Measurements from ENCODE around the gene PRKCH. TPM values are rescaled to one million over a fixed set of nuclear protein-coding genes. Genes with fewer than 3 reads are reported as not detected.

Gene PRKCH
- total RNA-seq, 1 experiment from 2014 or later, result 170 TPM

GRCh38 chr14:61355892-61356325 lies 34.5 kb downstream of the PRKCH start:
- BruUV-seq (replicated peaks), result no TSS peak
- peaks cover 25% of the 10 kb centered on the region for H3K4me1 ChIP-seq (ENCODE audit: insufficient read depth, low read length)
- intact Hi-C loops (cut with micrococcal nuclease), result loop anchor here (1.0 kb wide), 2 partner anchors 32 to 35 kb away; partner anchors contain the start of gene PRKCH
- ATAC-seq (peak; percentile 99), DNase-seq (peak; percentile 100)
- no peak for TF ChIP-seq EZH2 (IDR thresholded peaks at IDR 0.05; ENCODE audit: low read length, unreplicated experiment)
- TF ChIP-seq EZH2phosphoT487 (IDR thresholded peaks at IDR 0.05; ENCODE audit: borderline replicate concordance, low read length), result no peak
- TF ChIP-seq CTCF (conservative IDR thresholded peaks at IDR 0.05; ENCODE audit: low read depth, low read length), result no peak
- H3K27me3 ChIP-seq (ENCODE audit: low read length), result no peaks in the 10 kb centered on the region
- no peaks in the 10 kb centered on the region for H3K9me3 ChIP-seq (ENCODE audit: low read length)
- H2AFZ ChIP-seq (ENCODE audit: low read length), result peak overlapping the region; percentile 65
- H3K9me2 ChIP-seq (replicated peaks; ENCODE audit: low read length), result no peaks in the 10 kb centered on the region
- no peaks in the 10 kb centered on the region for H3F3A ChIP-seq (ENCODE audit: low read length, unreplicated experiment)
- H3K9ac ChIP-seq (ENCODE audit: low read length), result peak overlapping the region; percentile 42
- no peaks in the 10 kb centered on the region for H3K36me3 ChIP-seq (ENCODE audit: low read depth, low read length)
- peak overlapping the region; percentile 75 for H3K27ac ChIP-seq (ENCODE audit: low read length)
- H3K4me2 ChIP-seq (ENCODE audit: low read length), result peak overlapping the region; percentile 86
- peak overlapping the region; percentile 60 for H3K4me3 ChIP-seq (ENCODE audit: low read length)
- H4K20me1 ChIP-seq (ENCODE audit: low read length), result no peaks in the 10 kb centered on the region
- peaks cover 24% of the 10 kb centered on the region for H3K79me2 ChIP-seq (ENCODE audit: low read length)
- POLR2A ChIA-PET (ENCODE audit: unreplicated experiment), result no interaction called here
- CTCF ChIA-PET, result interaction anchor here (0.6 kb wide), 1 partner anchor 59 kb away, joined by 6 read pairs; no protein-coding TSS in a partner anchor

- TF ChIP-seq EZH2phosphoT487 (IDR thresholded peaks at IDR 0.05; ENCODE audit: borderline replicate concordance, low read length) (no peak), CTCF (conservative IDR thresholded peaks at IDR 0.05; ENCODE audit: low read depth, low read length) (no peak), EZH2 (IDR thresholded peaks at IDR 0.05; ENCODE audit: low read length, unreplicated experiment) (no peak)
- DNase-seq (no peak), ATAC-seq (no peak)
- no peaks in the 10 kb centered on the region for H3F3A ChIP-seq (ENCODE audit: low read length, unreplicated experiment)
- H3K79me2 ChIP-seq (ENCODE audit: low read length), result peaks cover 24% of the 10 kb centered on the region
- no peak overlapping the region for H2AFZ ChIP-seq (ENCODE audit: low read length)
- H3K27ac ChIP-seq (ENCODE audit: low read length), result no peak overlapping the region
- H3K4me2 ChIP-seq (ENCODE audit: low read length), result no peak overlapping the region
- H3K9me3 ChIP-seq (ENCODE audit: low read length), result no peaks in the 10 kb centered on the region
- H4K20me1 ChIP-seq (ENCODE audit: low read length), result no peaks in the 10 kb centered on the region
- no peak overlapping the region for H3K4me3 ChIP-seq (ENCODE audit: low read length)
- no peak overlapping the region for H3K9ac ChIP-seq (ENCODE audit: low read length)
- no peaks in the 10 kb centered on the region for H3K27me3 ChIP-seq (ENCODE audit: low read length)
- H3K4me1 ChIP-seq (ENCODE audit: insufficient read depth, low read length), result peaks cover 36% of the 10 kb centered on the region
- intact Hi-C loops (cut with micrococcal nuclease), result no loop called here
- POLR2A ChIA-PET (ENCODE audit: unreplicated experiment), result no interaction called here
- CTCF ChIA-PET, result no interaction called here
- BruUV-seq (replicated peaks), result no TSS peak
- H3K36me3 ChIP-seq (ENCODE audit: low read depth, low read length), result no peaks in the 10 kb centered on the region
- H3K9me2 ChIP-seq (replicated peaks; ENCODE audit: low read length), result no peaks in the 10 kb centered on the region
Observed at GRCh38 chr14:61357123-61357522, 35.7 kb downstream of the PRKCH start.

GRCh38 chr14:61358554-61359226 lies 37.3 kb downstream of the PRKCH start:
- Histone ChIP-seq H3K4me2 (ENCODE audit: low read length) (no peak overlapping the region), H3F3A (ENCODE audit: low read length, unreplicated experiment) (no peaks in the 10 kb centered on the region), H3K4me1 (ENCODE audit: insufficient read depth, low read length) (peaks cover 37% of the 10 kb centered on the region), H3K9me2 (replicated peaks; ENCODE audit: low read length) (no peaks in the 10 kb centered on the region), H3K36me3 (ENCODE audit: low read depth, low read length) (no peaks in the 10 kb centered on the region), H3K79me2 (ENCODE audit: low read length) (peaks cover 23% of the 10 kb centered on the region), H3K9me3 (ENCODE audit: low read length) (no peaks in the 10 kb centered on the region), H2AFZ (ENCODE audit: low read length) (no peak overlapping the region), H3K9ac (ENCODE audit: low read length) (no peak overlapping the region), H4K20me1 (ENCODE audit: low read length) (no peaks in the 10 kb centered on the region), H3K27me3 (ENCODE audit: low read length) (no peaks in the 10 kb centered on the region), H3K4me3 (ENCODE audit: low read length) (no peak overlapping the region), H3K27ac (ENCODE audit: low read length) (no peak overlapping the region)
- no TSS peak for BruUV-seq (replicated peaks)
- no peak for TF ChIP-seq CTCF (conservative IDR thresholded peaks at IDR 0.05; ENCODE audit: low read depth, low read length)
- no peak for TF ChIP-seq EZH2 (IDR thresholded peaks at IDR 0.05; ENCODE audit: low read length, unreplicated experiment)
- TF ChIP-seq EZH2phosphoT487 (IDR thresholded peaks at IDR 0.05; ENCODE audit: borderline replicate concordance, low read length), result no peak
- POLR2A ChIA-PET (ENCODE audit: unreplicated experiment), result no interaction called here
- DNase-seq, result no peak
- ATAC-seq, result no peak
- CTCF ChIA-PET, result no interaction called here
- intact Hi-C loops (cut with micrococcal nuclease), result no loop called here
